Nephron progenitor cell (in vitro differentiated cells): ENCODE measurements around the gene FRRS1L.

Experiments
- DNase-seq: peaks from one replicate; pipeline ENCODE4 v3.0.0; 2021
- H3K27ac Mint-ChIP-seq: 2 replicates; pipeline ENCODE4 v1.8.0; 2021; ENCODE audit warnings: mild to moderate bottlenecking, moderate library complexity, mixed read lengths
- H3K27me3 Mint-ChIP-seq: 2 replicates; pipeline ENCODE4 v1.8.0; 2021; ENCODE audit warnings: mild to moderate bottlenecking, low read depth, mixed read lengths; ENCODE audit not compliant: poor library complexity
- H3K36me3 Mint-ChIP-seq: 2 replicates; pipeline ENCODE4 v1.8.0; 2021; ENCODE audit warnings: low read depth, mixed read lengths
- H3K4me1 Mint-ChIP-seq: 2 replicates; pipeline ENCODE4 v1.8.0; 2021; ENCODE audit warnings: mixed read lengths
- H3K4me3 Mint-ChIP-seq: 2 replicates; pipeline ENCODE4 v1.8.0; 2021; ENCODE audit warnings: mild to moderate bottlenecking, moderate library complexity, mixed read lengths
- H3K9me3 Mint-ChIP-seq: 2 replicates; pipeline ENCODE4 v1.8.0; 2021; ENCODE audit warnings: mild to moderate bottlenecking, moderate library complexity, mixed read lengths
- TF ChIP-seq, protein P1 (sequence below): fragments of 200-600 bp; sonication (generic); IDR thresholded peaks from 2 replicates; pipeline ENCODE4 v1.5.0; 2021; ENCODE audit warnings: antibody characterized with exemption

Gene FRRS1L

DNA sequence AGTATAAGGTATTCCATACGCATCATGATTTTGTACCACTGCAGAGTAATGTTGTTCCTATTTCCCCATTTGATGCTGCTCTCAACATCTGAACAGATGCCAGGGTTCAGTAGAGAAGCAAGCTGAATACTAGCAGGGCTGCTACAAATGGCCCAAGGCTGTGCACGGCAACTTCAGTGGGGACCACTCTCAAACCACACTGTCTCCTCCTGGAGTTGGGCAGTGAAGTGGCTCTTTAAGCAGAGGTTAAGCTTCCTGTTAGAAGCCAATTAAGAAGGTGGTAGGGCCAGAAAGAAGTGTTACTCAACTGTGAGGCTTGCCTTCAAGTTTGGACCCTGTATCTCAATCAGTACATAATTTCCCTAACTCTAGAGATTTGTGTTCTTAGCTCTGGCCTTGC lies 79.3 kb downstream of the FRRS1L start:
- TF ChIP-seq, protein P1, sequence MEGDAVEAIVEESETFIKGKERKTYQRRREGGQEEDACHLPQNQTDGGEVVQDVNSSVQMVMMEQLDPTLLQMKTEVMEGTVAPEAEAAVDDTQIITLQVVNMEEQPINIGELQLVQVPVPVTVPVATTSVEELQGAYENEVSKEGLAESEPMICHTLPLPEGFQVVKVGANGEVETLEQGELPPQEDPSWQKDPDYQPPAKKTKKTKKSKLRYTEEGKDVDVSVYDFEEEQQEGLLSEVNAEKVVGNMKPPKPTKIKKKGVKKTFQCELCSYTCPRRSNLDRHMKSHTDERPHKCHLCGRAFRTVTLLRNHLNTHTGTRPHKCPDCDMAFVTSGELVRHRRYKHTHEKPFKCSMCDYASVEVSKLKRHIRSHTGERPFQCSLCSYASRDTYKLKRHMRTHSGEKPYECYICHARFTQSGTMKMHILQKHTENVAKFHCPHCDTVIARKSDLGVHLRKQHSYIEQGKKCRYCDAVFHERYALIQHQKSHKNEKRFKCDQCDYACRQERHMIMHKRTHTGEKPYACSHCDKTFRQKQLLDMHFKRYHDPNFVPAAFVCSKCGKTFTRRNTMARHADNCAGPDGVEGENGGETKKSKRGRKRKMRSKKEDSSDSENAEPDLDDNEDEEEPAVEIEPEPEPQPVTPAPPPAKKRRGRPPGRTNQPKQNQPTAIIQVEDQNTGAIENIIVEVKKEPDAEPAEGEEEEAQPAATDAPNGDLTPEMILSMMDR, result no peak
- Mint-ChIP-seq H3K4me3 (no peak overlapping the region), H3K27ac (no peak overlapping the region), H3K27me3 (no peaks in the 10 kb centered on the region), H3K36me3 (peaks cover 76% of the 10 kb centered on the region), H3K4me1 (peaks cover 4% of the 10 kb centered on the region), H3K9me3 (no peaks in the 10 kb centered on the region)
- no peak for DNase-seq

DNA sequence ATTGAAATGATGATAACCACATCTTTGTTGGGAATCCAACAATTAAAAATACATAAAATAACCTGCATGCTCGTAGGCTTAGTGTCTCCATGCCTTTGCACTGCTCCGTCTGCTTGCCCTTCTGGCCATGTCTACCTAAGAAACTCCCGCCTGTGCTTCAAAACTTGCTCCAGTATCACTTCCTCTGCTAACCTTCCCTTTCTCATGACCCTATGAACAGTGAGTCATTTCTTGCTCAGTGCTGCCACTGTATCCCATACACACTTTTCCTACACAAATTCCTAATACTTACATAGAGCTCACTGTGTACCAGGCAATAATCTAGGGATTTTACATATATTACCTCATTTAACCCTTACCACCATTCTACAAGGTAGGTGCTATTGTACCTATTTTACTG lies 80.8 kb downstream of the FRRS1L start:
- peak overlapping the region; percentile 2 for H3K27ac Mint-ChIP-seq
- TF ChIP-seq, protein P1, result no peak
- H3K27me3 Mint-ChIP-seq, result no peaks in the 10 kb centered on the region
- no peak for DNase-seq
- H3K9me3 Mint-ChIP-seq, result no peaks in the 10 kb centered on the region
- H3K36me3 Mint-ChIP-seq, result peaks cover 62% of the 10 kb centered on the region
- peaks cover 6% of the 10 kb centered on the region for H3K4me1 Mint-ChIP-seq
- H3K4me3 Mint-ChIP-seq, result no peak overlapping the region

DNA sequence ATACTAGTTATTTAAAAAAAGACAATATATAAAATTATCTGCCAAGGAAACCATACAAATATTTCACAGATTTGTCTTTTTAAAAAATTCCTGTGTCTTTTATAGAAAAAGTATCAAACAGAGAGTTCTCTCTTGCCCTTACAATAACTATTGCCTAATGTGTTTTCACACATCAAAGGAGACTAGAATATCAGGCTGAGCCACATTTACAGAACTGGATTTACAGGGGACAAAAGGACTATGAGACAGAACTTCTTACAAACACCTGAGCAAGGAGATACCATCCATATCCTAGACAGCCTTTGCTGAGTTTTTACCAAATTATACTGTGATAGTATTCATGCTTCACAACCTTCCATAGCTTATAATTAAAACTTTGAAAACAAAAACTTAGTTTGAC lies 81.5 kb downstream of the FRRS1L start:
- Mint-ChIP-seq H3K4me3 (no peak overlapping the region), H3K36me3 (peaks cover 55% of the 10 kb centered on the region), H3K27ac (no peak overlapping the region), H3K9me3 (no peaks in the 10 kb centered on the region), H3K4me1 (peaks cover 6% of the 10 kb centered on the region), H3K27me3 (no peaks in the 10 kb centered on the region)
- no peak for DNase-seq
- TF ChIP-seq, protein P1, result no peak

DNA sequence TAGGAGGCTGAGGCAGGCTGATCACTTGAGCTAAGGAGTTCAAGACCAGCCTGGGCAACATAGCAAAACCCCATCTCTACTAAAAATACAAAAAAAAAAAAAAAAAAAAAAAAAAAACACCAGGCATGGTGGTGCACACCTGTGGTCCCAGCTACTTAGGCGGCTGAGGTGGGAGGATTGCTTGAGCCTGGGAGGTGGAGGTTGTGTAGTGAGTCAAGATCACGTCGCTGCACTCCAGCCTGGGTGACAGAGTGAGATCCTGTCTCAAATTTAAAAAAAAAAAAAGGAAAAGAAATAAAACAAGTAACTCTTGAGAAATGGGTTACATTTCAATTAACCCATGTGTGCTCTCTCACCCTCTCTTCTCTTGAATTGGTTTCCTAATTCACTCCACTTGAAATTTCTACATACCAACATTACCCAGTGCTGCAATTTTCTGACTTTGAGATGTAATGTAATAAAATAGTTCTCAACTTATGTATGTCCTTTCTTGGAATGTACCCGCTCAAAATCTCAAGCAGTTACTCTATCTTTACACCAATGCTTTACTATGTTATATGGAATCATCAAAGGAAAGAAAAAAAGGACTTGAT lies 83.1 kb downstream of the FRRS1L start:
- no peak for DNase-seq
- H3K4me3 Mint-ChIP-seq, result no peak overlapping the region
- no peak overlapping the region for H3K27ac Mint-ChIP-seq
- TF ChIP-seq, protein P1, result no peak
- H3K27me3 Mint-ChIP-seq, result no peaks in the 10 kb centered on the region
- H3K4me1 Mint-ChIP-seq, result peaks cover 6% of the 10 kb centered on the region
- H3K36me3 Mint-ChIP-seq, result peaks cover 58% of the 10 kb centered on the region
- no peaks in the 10 kb centered on the region for H3K9me3 Mint-ChIP-seq

DNA sequence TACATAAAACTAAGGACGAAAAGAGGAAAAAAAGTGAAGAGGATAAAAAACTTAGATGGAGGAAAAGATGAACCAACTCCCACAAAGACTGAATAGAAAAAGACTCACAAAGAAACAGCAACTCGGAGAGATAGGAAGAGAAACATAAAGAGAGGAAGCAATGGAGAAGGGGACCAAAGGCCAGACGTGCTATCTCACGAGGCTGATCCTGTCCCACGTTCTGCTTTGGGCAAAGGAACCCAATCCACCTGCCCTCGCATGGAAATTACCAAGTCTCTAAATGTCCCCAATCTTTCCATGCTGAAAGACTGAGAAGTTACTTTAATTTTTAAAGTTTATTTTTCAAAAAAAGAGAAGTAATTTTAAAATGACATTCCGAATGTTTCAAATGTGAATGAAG lies 83.9 kb downstream of the FRRS1L start:
- peaks cover 6% of the 10 kb centered on the region for H3K4me1 Mint-ChIP-seq
- TF ChIP-seq, protein P1, result no peak
- H3K9me3 Mint-ChIP-seq, result no peaks in the 10 kb centered on the region
- H3K4me3 Mint-ChIP-seq, result no peak overlapping the region
- H3K27me3 Mint-ChIP-seq, result no peaks in the 10 kb centered on the region
- H3K27ac Mint-ChIP-seq, result peak overlapping the region; percentile 53
- DNase-seq, result no peak
- H3K36me3 Mint-ChIP-seq, result peaks cover 60% of the 10 kb centered on the region

DNA sequence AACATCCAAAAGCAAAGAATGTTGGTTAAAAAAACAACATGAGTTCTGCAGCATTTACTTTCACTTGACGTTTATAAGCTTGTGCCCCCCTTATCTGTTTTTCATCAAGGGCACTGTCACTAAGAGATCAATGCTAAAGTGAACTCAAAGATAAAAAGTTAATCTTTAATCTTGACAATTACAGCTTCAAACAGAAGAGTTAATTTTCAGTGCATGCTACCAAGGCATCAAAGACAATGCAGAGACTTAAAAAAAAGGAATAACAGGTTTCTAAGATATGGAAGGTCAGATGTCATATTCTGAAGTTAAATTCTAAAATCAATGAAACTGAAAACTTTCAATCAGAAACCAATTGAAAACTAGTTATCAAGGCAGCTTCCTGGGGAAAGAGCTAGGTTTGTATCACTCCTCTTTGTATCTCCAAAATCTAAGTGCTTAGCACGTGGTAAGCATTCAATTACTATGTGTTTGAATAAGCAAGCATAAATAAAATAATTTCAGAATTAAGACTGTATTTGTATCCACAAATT lies 84.9 kb downstream of the FRRS1L start:
- TF ChIP-seq, protein P1, result no peak
- Mint-ChIP-seq H3K27ac (no peak overlapping the region), H3K27me3 (no peaks in the 10 kb centered on the region), H3K4me3 (no peak overlapping the region), H3K36me3 (peaks cover 61% of the 10 kb centered on the region), H3K9me3 (no peaks in the 10 kb centered on the region), H3K4me1 (peaks cover 6% of the 10 kb centered on the region)
- no peak for DNase-seq
